Endodermal cell (in vitro differentiated cells): ENCODE data around the gene CTCFL. TPM values are rescaled to one million over a fixed set of nuclear protein-coding genes. Genes with fewer than 3 reads are reported as not detected.

Experiments
- DNase-seq: peaks from one replicate; pipeline ENCODE4 v3.0.0-alpha.2; 2017
- H3K27ac ChIP-seq: 2 replicates; pipeline ENCODE4 v1.5.1; 2013; ENCODE audit warnings: mild to moderate bottlenecking, low read depth, low read length, moderate library complexity
- H3K27me3 ChIP-seq: 2 replicates; pipeline ENCODE4 v1.6.1; 2013; ENCODE audit warnings: mild to moderate bottlenecking, low read length, moderate library complexity; ENCODE audit not compliant: insufficient read depth, control insufficient read depth, poor library complexity, severe bottlenecking
- H3K36me3 ChIP-seq: 2 replicates; pipeline ENCODE4 v1.7.0; 2013; ENCODE audit warnings: mild to moderate bottlenecking, low read length, moderate library complexity; ENCODE audit not compliant: control insufficient read depth, insufficient read depth
- H3K4me1 ChIP-seq: one replicate; pipeline ENCODE4 v1.7.0; 2013; ENCODE audit warnings: low read length; ENCODE audit not compliant: control insufficient read depth, insufficient read depth
- H3K4me3 ChIP-seq: 2 replicates; pipeline ENCODE4 v1.5.1; 2013; ENCODE audit warnings: mild to moderate bottlenecking, low read length, moderate library complexity
- H3K9ac ChIP-seq: 2 replicates; pipeline ENCODE4 v1.6.1; 2013; ENCODE audit warnings: mild to moderate bottlenecking, low read length, moderate library complexity; ENCODE audit not compliant: poor library complexity, severe bottlenecking; ENCODE audit errors: extremely low read depth
- H3K9me3 ChIP-seq: 2 replicates; pipeline ENCODE4 v1.6.1; 2013; ENCODE audit warnings: mild to moderate bottlenecking, low read length, moderate library complexity; ENCODE audit not compliant: control insufficient read depth
- H3K27ac Mint-ChIP-seq: 2 replicates; pipeline ENCODE4 v1.8.0; 2020; ENCODE audit warnings: mixed read lengths
- H3K27me3 Mint-ChIP-seq: 2 replicates; pipeline ENCODE4 v1.8.0; 2021; ENCODE audit warnings: mild to moderate bottlenecking, mixed read lengths; ENCODE audit not compliant: insufficient read depth
- H3K36me3 Mint-ChIP-seq: 2 replicates; pipeline ENCODE4 v1.8.0; 2020; ENCODE audit warnings: low read depth, mixed read lengths
- H3K4me1 Mint-ChIP-seq: 2 replicates; pipeline ENCODE4 v1.8.0; 2020; ENCODE audit warnings: mixed read lengths
- H3K4me3 Mint-ChIP-seq: 2 replicates; pipeline ENCODE4 v1.8.0; 2020; ENCODE audit warnings: mild to moderate bottlenecking, moderate library complexity, mixed read lengths
- H3K9me3 Mint-ChIP-seq: 2 replicates; pipeline ENCODE4 v1.8.0; 2020; ENCODE audit warnings: mild to moderate bottlenecking, mixed read lengths
- WGBS, 2 experiments: methylation state at CpG; one replicate each; pipeline versions ENCODE4 v1.1.5 to v1.1.7; 2013; ENCODE audit warnings: missing lambda C conversion rate in 2 of 2, mixed read lengths in 1 of 2; ENCODE audit not compliant: insufficient coverage in 1 of 2, insufficient read length in 1 of 2; 5-methylcytosine and 5-hydroxymethylcytosine counted together
- total RNA-seq, 2 donors: library from RNA; stranded (reverse); fragmentation: NEBNext Ultra II Directional in 1 of 2; extraction: Animal tissue kit (Norgen Biotek cat#: 25700) in 1 of 2; gene quantifications; 2 replicates in 1 of 2; 3 replicates in 1 of 2; pipeline ENCODE4 v1.2.1, GENCODE V29; 2021
- TF ChIP-seq, protein P1 (sequence below): fragments of 200-600 bp; sonication (generic); conservative IDR thresholded peaks from 2 replicates; pipeline ENCODE4 v1.5.0; 2021; ENCODE audit warnings: antibody characterized with exemption, mild to moderate bottlenecking

Gene CTCFL
- total RNA-seq, 2 donors from 2014 or later = 0.33 to 1.4 TPM

DNA sequence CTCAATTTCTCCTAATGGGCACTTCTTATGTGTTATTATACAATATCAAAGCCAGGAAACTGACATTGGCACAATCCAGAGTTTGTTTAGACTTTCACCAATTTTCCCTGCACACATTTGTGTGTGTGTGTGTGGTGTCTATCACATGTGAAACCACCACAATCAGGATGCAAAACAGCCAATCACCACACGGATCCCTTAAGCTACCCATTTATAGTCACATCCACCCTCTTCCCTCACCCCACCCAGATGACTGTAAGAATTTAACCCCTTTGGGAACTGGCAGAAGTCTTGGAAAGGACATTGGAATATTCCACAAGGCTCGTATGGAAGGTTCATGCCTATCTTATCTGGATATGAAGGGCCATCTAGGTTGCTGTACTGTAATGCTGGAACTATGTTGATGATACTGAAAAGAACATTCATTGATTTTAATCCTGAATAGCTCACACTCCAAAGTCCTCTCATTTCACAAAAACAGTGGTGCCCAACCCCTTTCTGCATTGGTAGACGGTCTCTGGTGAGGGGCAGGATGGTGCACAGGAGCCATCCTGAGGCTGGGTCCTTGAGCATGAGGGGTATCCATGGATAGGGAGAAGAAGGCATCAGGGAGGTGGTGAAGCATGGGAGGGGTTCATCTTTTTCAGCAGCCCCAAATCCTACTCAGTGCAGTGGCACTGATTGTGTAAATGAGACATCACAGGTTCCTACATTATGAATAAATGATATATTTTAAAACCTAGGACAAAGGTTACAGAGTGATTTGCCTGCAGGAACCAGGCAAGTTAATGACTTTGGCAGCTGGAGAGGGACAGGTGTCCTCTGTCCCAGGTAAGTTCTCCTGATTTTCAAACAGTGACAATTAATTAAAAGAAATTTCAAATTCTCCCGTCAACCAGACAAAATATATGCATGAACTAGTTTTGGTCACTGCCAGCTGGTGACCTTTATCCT lies 12.1 kb upstream of the CTCFL start:
- no peaks in the 10 kb centered on the region for H3K36me3 Mint-ChIP-seq
- Histone ChIP-seq H3K36me3 (no peaks in the 10 kb centered on the region), H3K4me3 (no peak overlapping the region), H3K9me3 (peaks cover 15% of the 10 kb centered on the region), H3K4me1 (no peaks in the 10 kb centered on the region), H3K27ac (no peak overlapping the region), H3K27me3 (peaks cover 14% of the 10 kb centered on the region), H3K9ac (no peak overlapping the region)
- peaks cover 41% of the 10 kb centered on the region for H3K27me3 Mint-ChIP-seq
- H3K4me1 Mint-ChIP-seq = no peaks in the 10 kb centered on the region
- WGBS, 2 experiments = 91 to 92% methylated on average over 1 to 4 of the region's 4 CpGs
- TF ChIP-seq, protein P1, sequence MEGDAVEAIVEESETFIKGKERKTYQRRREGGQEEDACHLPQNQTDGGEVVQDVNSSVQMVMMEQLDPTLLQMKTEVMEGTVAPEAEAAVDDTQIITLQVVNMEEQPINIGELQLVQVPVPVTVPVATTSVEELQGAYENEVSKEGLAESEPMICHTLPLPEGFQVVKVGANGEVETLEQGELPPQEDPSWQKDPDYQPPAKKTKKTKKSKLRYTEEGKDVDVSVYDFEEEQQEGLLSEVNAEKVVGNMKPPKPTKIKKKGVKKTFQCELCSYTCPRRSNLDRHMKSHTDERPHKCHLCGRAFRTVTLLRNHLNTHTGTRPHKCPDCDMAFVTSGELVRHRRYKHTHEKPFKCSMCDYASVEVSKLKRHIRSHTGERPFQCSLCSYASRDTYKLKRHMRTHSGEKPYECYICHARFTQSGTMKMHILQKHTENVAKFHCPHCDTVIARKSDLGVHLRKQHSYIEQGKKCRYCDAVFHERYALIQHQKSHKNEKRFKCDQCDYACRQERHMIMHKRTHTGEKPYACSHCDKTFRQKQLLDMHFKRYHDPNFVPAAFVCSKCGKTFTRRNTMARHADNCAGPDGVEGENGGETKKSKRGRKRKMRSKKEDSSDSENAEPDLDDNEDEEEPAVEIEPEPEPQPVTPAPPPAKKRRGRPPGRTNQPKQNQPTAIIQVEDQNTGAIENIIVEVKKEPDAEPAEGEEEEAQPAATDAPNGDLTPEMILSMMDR = no peak
- DNase-seq = no peak
- H3K27ac Mint-ChIP-seq = no peak overlapping the region
- peaks cover 49% of the 10 kb centered on the region for H3K9me3 Mint-ChIP-seq
- no peak overlapping the region for H3K4me3 Mint-ChIP-seq

DNA sequence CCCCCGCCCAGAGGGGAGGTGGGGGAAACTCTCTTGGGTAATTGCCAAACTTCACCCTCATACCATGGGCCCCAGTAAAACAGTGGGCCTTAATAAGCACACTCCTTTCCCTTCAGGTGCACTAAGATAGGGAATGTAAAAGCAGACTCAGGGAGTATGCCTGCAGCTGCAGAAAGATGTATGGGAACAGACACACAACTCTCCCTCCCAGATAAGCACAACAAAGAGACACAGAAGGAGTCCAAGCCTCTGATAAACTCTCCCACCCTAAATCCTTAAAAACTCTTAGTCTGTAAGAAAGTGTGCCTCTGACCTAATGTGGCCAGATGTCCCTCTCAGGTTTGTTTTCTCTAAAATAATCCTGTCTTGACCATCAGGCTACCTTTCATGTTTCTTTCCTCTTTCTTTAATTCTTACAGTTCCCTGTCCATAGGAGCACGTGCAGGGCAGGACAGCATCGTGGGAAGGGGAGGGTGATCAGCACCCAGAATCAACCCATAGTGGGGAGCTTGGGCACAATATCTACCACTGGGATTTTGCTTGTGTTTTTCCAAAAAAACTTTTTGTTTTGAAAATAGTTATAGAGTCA lies 11.3 kb upstream of the CTCFL start:
- Mint-ChIP-seq H3K4me3 (no peak overlapping the region), H3K27ac (no peak overlapping the region), H3K4me1 (no peaks in the 10 kb centered on the region), H3K27me3 (peaks cover 37% of the 10 kb centered on the region), H3K9me3 (peaks cover 49% of the 10 kb centered on the region), H3K36me3 (no peaks in the 10 kb centered on the region)
- Histone ChIP-seq H3K27ac (no peak overlapping the region), H3K4me3 (no peak overlapping the region), H3K9ac (no peak overlapping the region), H3K4me1 (no peaks in the 10 kb centered on the region), H3K27me3 (peaks cover 8% of the 10 kb centered on the region), H3K9me3 (peaks cover 15% of the 10 kb centered on the region), H3K36me3 (no peaks in the 10 kb centered on the region)
- TF ChIP-seq, protein P1 = no peak
- no peak for DNase-seq
- 88% methylated on average over 3 of the region's 3 CpGs; no CpG with 5 or more reads in 1 of the 2 experiments for WGBS, 2 experiments

DNA sequence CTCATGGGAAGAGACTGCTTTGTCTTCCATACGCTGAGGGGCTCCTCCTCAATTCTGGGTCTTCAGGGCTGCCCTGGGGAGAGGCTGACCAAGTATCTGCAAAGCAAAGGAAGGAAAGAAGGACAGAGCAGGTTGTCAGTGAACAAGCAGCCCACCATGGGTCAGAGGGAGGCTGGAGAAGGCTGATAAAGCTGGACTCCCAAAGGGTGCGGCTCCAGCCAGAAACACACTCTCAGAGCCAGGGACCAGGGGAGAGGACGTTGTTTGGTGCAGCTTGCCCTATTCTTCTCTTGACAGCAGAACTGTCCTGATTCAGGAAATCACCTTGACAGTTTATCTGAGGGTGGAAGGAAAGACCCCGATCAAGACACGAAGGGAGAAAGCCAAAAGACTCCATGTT lies 10.4 kb upstream of the CTCFL start:
- Mint-ChIP-seq H3K27me3 (peaks cover 33% of the 10 kb centered on the region), H3K9me3 (peaks cover 49% of the 10 kb centered on the region), H3K36me3 (no peaks in the 10 kb centered on the region), H3K4me1 (no peaks in the 10 kb centered on the region), H3K27ac (no peak overlapping the region), H3K4me3 (no peak overlapping the region)
- no peak for DNase-seq
- H3K36me3 ChIP-seq = no peaks in the 10 kb centered on the region
- H3K27me3 ChIP-seq = peaks cover under 1% of the 10 kb centered on the region
- H3K9ac ChIP-seq = no peak overlapping the region
- no peak overlapping the region for H3K4me3 ChIP-seq
- 94 to 100% methylated on average over 5 of the region's 5 CpGs for WGBS, 2 experiments
- H3K4me1 ChIP-seq = no peaks in the 10 kb centered on the region
- no peak overlapping the region for H3K27ac ChIP-seq
- TF ChIP-seq, protein P1 = no peak
- peaks cover 15% of the 10 kb centered on the region for H3K9me3 ChIP-seq
